MCF 10A (cell line): Measurements from ENCODE around the gene PDLIM7. TPM values are rescaled to one million over a fixed set of nuclear protein-coding genes. Genes with fewer than 3 reads are reported as not detected.

Experiments used
- BruUV-seq: library from RNA; stranded (reverse); fragments of 400-500 nt; replicated peaks from 2 replicates; lab custom pipeline; 2021; lab: Mats Ljungman, UMichigan
- CTCF ChIA-PET: fragments of 300-600 bp; sonication (Branson Sonifier 250); formaldehyde crosslinking; extraction: SDS; loops from one replicate; lab custom pipeline; 2021; ENCODE audit warnings: antibody characterized with exemption, inconsistent platforms; lab: Yijun Ruan, JAX
- POLR2A ChIA-PET: fragments of 300-600, 350-650 bp; sonication (Branson Sonifier 250); formaldehyde crosslinking; extraction: SDS; loops from one replicate; lab custom pipeline; 2020; ENCODE audit warnings: antibody characterized with exemption, inconsistent platforms; lab: Yijun Ruan, JAX
- DNase-seq: peaks from one replicate; pipeline ENCODE4 v3.0.0-alpha.2; 2018; ENCODE audit not compliant: unreplicated experiment
- H3K27ac Mint-ChIP-seq: one replicate; pipeline ENCODE4 v1.8.0; 2022; ENCODE audit warnings: mild to moderate bottlenecking, low read depth, mixed read lengths; ENCODE audit not compliant: unreplicated experiment
- H3K27me3 Mint-ChIP-seq: one replicate; pipeline ENCODE4 v1.8.0; 2022; ENCODE audit warnings: mixed read lengths; ENCODE audit not compliant: insufficient read depth, unreplicated experiment
- H3K36me3 Mint-ChIP-seq: one replicate; pipeline ENCODE4 v1.8.0; 2022; ENCODE audit warnings: mild to moderate bottlenecking, moderate library complexity, mixed read lengths; ENCODE audit not compliant: insufficient read depth, unreplicated experiment
- H3K4me1 Mint-ChIP-seq: one replicate; pipeline ENCODE4 v1.8.0; 2022; ENCODE audit warnings: mixed read lengths; ENCODE audit not compliant: insufficient read depth, unreplicated experiment
- H3K4me3 Mint-ChIP-seq: one replicate; pipeline ENCODE4 v1.8.0; 2022; ENCODE audit warnings: mild to moderate bottlenecking, moderate library complexity, mixed read lengths; ENCODE audit not compliant: unreplicated experiment
- H3K9me3 Mint-ChIP-seq: one replicate; pipeline ENCODE4 v1.8.0; 2022; ENCODE audit warnings: mixed read lengths; ENCODE audit not compliant: unreplicated experiment
- CTCF ChIP-seq: fragments of 200-600 bp; IDR thresholded peaks from one replicate; pipeline ENCODE4 v1.8.0; 2022; ENCODE audit warnings: antibody characterized with exemption, mild to moderate bottlenecking; ENCODE audit not compliant: unreplicated experiment
- intact Hi-C: fragments of 100-400 bp; cut with micrococcal nuclease; formaldehyde crosslinking; loops from 2 replicates; pipeline ENCODE4 v1.14.1; 2022
- total RNA-seq: library from RNA; stranded (reverse); gene quantifications from 2 replicates; pipeline ENCODE4 v1.2.3, GENCODE V29; 2022

Gene PDLIM7
- total RNA-seq, 1 experiment from 2014 or later: 257 TPM

GRCh38 chr5:177442066-177442826 is 55.2 kb downstream of the PDLIM7 start:
- Mint-ChIP-seq H3K27ac (no peak overlapping the region), H3K27me3 (no peaks in the 10 kb centered on the region), H3K4me3 (no peak overlapping the region), H3K9me3 (no peaks in the 10 kb centered on the region), H3K4me1 (peaks cover 12% of the 10 kb centered on the region), H3K36me3 (peaks cover 63% of the 10 kb centered on the region)
- DNase-seq: no peak
- intact Hi-C loops: no loop called here
- no TSS peak for BruUV-seq
- ChIA-PET CTCF (interaction anchor here (0.6 to 5.2 kb wide), 7 partner anchors 8 to 59 kb away, joined by 3 to 54 read pairs (median 4); no protein-coding TSS in a partner anchor), POLR2A (interaction anchor here (1.0 to 17.7 kb wide), 3 partner anchors 13 to 38 kb away, joined by 3 to 217 read pairs (median 3); partner anchors contain the start of gene GRK6)
- no peak for TF ChIP-seq CTCF

- no peaks in the 10 kb centered on the region for H3K9me3 Mint-ChIP-seq
- no peak for DNase-seq
- H3K4me3 Mint-ChIP-seq: no peak overlapping the region
- H3K36me3 Mint-ChIP-seq: peaks cover 69% of the 10 kb centered on the region
- no TSS peak for BruUV-seq
- peaks cover 17% of the 10 kb centered on the region for H3K4me1 Mint-ChIP-seq
- ChIA-PET CTCF (interaction anchor here (0.7 to 3.8 kb wide), 8 partner anchors 14 to 58 kb away, joined by 3 to 27 read pairs (median 4); no protein-coding TSS in a partner anchor), POLR2A (interaction anchor here (1.0 to 17.7 kb wide), 6 partner anchors 12 to 122 kb away, joined by 3 to 217 read pairs (median 4); partner anchors contain the start of genes GRK6 and LMAN2)
- H3K27me3 Mint-ChIP-seq: no peaks in the 10 kb centered on the region
- intact Hi-C loops: no loop called here
- H3K27ac Mint-ChIP-seq: no peak overlapping the region
- no peak for TF ChIP-seq CTCF
Observed at GRCh38 chr5:177440990-177441780, 56.2 kb downstream of the PDLIM7 start.

- ChIA-PET CTCF (interaction anchor here (0.5 to 3.3 kb wide), 10 partner anchors 12 to 1185 kb away, joined by 3 to 11 read pairs (median 4); no protein-coding TSS in a partner anchor), POLR2A (interaction anchor here (1.0 to 17.7 kb wide), 5 partner anchors 7 to 121 kb away, joined by 3 to 217 read pairs (median 6); partner anchors contain the start of genes GRK6 and LMAN2)
- H3K36me3 Mint-ChIP-seq: peaks cover 70% of the 10 kb centered on the region
- no peak overlapping the region for H3K27ac Mint-ChIP-seq
- no peaks in the 10 kb centered on the region for H3K27me3 Mint-ChIP-seq
- H3K4me1 Mint-ChIP-seq: peaks cover 17% of the 10 kb centered on the region
- intact Hi-C loops: no loop called here
- no peaks in the 10 kb centered on the region for H3K9me3 Mint-ChIP-seq
- no peak for DNase-seq
- no peak overlapping the region for H3K4me3 Mint-ChIP-seq
- TF ChIP-seq CTCF: no peak
- BruUV-seq: no TSS peak
Observed at GRCh38 chr5:177440211-177440989, 57.0 kb downstream of the PDLIM7 start.
